ENCODE results near the gene FARP1.
"Not testable (repeated sequence)": the region's sequence is repeated elsewhere in the genome, so short reads cannot be mapped to it uniquely, and the experiment has no call there.

FARP1 gene

DNA sequence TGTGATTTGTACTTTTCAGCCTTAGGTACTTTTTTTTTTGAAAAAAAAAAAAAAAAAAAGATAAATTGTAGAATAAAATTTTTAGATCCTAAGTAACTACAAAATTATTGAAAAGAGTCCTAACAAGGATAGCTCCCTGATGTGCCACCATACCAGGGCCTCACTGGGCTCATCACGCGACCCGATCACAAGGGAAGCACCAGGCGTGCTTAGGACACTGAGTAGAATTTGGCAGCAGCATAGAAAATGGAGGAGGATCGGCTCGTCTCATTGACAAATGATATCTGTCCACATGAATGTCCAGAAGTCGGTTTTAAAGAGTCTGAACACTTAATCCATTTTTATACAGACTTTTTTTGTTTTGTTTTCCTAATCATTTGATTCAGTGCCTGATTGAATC, 255.0 kb downstream of the FARP1 start:
- DNase-seq (ENCODE audit: low spot score), result no peak

GRCh38 chr13:98398581-98398980, 255.7 kb downstream of the FARP1 start:
- no peak for DNase-seq (ENCODE audit: low spot score)

DNA sequence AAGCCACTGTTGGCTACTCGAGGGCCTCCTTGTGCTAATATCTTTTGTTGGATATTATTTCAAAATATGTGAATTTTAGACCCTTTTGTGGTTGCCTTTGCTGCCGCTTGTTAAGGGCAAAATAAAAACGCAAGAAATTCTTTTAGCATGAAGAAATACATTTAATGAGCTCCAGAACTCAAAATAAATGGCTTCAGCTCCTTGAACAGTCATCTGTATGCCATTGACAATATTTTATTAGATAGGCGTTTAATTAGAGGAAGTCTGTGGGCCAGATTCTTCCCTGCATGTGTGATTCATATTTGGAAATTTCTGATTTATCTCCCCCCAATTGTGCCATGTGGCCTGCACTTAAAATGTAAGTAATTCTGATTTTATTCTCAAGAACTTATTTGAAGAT, 256.9 kb downstream of the FARP1 start:
- no peak for DNase-seq (ENCODE audit: low spot score)

GRCh38 chr13:98401934-98402333, 259.0 kb downstream of the FARP1 start:
- no peak for DNase-seq (ENCODE audit: low spot score)

GRCh38 chr13:98403076-98403475, 260.2 kb downstream of the FARP1 start:
- no peak for DNase-seq (ENCODE audit: low spot score)

- DNase-seq (ENCODE audit: low spot score), result no peak
Measured at GRCh38 chr13:98405107-98405571, 262.2 kb downstream of the FARP1 start.

GRCh38 chr13:98405690-98406344, 262.9 kb downstream of the FARP1 start:
- no peak for DNase-seq (ENCODE audit: low spot score)

GRCh38 chr13:98406427-98406826, 263.5 kb downstream of the FARP1 start:
- no peak for DNase-seq (ENCODE audit: low spot score)

DNA sequence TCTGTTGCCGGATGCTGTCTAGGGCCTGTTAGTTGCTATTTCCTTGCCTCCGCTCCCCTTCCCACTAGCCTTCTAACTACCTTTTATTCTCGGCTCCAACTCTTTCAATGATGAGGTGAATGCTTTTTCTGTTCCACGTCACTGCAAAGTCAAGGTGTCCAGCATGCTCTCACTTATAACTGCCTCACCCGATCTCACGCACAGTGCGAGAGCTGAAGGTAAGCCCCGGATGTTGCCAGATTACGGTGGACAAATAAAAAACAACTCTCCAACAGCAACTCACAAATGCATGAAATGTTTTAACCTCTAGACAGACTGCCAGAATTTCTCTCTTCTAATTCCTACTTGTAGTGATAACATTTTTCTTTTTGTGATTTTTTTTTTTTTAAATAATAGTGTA, 264.1 kb downstream of the FARP1 start:
- DNase-seq (ENCODE audit: low spot score), result no peak

- DNase-seq (ENCODE audit: low spot score), result no peak
Measured at GRCh38 chr13:98407575-98407974, 264.7 kb downstream of the FARP1 start.

- no peak for DNase-seq (ENCODE audit: low spot score)
Measured at GRCh38 chr13:98409281-98409680, 266.4 kb downstream of the FARP1 start.

DNA sequence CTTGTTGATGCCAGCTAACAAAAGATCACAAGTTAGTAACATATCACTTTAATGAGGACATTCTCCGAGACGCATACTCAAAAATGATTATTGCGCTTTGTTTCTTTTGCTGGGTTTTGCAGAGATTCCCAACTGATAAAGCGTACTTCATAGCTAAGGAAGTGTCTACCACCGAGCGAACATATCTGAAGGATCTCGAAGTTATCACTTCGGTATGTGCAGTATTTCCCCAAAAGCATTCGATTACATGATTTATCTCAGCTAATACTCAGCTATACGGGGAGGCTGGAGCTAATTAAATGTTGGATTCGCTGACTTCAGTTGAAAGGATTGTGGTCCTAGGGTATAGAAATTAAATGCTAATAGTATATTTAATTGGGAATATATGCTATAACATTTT, 267.7 kb downstream of the FARP1 start:
- DNase-seq (ENCODE audit: low spot score), result no peak

- DNase-seq (ENCODE audit: low spot score), result no peak
Measured at GRCh38 chr13:98411013-98411412, 268.1 kb downstream of the FARP1 start.

DNA sequence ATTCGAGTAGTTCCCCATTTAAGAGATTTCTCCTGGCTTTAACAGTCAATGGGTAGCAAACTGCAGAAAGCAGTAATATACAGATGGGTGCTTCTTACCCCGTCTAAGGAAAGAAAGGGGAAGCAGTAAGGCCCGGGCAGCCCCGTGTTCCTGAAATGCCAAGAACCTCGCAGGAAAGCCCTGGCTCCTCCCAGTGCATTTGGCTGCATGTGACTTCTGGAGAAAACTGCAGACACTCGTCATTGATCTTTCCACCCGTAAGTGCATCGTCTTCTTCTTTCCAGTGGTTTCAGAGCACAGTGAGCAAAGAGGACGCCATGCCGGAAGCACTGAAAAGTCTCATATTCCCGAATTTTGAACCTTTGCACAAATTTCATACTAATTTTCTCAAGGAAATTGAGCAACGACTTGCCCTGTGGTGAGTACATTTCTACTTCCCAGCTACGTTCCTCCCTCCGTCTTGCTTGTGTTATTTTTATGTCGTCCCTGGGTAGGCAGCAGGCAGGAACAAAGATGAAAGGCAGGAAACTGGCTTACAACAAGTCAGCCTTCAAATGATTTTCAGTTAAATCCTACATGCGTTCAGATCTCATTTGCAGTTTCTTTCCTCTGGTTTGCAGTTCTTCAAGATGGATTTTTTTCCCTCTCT, 268.8 kb downstream of the FARP1 start:
- no peak for DNase-seq (ENCODE audit: low spot score)

DNA sequence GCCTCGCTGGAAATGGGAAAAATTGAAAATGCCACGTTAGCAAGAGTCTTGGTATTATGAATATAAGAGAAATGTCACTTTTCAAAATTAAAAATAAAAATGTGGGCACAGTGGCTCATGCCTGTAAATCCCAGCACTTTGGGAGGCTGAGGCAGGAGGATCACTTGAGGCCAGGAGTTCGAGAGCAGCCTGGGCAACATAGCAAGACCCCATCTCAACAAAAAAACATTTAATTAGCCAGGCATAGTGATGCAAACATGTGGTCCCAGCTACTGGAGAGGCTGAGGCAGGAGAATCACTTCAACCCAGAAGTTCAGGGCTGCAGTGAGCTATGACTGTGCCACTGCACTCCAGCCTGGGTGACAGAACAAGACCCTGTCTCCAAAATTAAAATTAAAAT, 270.4 kb downstream of the FARP1 start:
- DNase-seq (ENCODE audit: low spot score), result not testable (repeated sequence)

- no peak for DNase-seq (ENCODE audit: low spot score)
Measured at GRCh38 chr13:98413796-98414195, 270.9 kb downstream of the FARP1 start.

DNA sequence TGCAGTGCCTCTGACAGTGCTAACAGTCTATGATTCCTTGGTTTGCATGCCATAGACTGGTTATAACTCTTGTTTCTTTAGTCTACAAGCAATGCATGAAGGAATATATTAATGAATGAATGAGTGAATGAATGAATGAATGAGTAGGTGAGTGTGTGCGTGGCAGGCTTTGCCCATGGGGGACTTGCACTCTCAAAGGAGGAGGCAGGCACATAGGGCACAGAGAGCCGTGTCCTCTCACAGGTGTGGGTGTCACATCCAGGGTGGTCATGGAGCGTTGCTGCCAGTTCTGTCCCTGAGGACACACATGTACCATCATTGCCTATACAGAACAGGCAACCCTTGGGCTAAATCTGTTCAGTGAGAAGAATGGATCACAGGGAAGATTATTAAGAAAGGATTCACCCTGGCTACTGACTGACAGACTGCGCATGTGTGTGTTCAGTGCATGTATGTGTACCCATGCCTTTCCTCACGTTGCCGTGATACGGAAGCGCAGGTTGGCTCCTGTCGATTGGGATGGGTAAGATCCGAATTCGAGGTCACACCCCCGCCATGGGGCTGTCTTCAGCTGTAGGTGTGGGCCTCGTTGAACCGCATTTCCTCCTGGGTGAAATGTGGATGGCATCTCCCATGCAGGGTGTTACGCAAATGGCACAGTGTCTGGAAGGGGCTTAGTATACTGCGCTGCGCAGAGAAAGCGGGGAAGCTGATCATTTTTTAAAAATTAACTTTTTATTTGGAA, 272.6 kb downstream of the FARP1 start:
- no peak for DNase-seq (ENCODE audit: low spot score)

GRCh38 chr13:98416408-98416807, 273.5 kb downstream of the FARP1 start:
- DNase-seq (ENCODE audit: low spot score), result no peak

DNA sequence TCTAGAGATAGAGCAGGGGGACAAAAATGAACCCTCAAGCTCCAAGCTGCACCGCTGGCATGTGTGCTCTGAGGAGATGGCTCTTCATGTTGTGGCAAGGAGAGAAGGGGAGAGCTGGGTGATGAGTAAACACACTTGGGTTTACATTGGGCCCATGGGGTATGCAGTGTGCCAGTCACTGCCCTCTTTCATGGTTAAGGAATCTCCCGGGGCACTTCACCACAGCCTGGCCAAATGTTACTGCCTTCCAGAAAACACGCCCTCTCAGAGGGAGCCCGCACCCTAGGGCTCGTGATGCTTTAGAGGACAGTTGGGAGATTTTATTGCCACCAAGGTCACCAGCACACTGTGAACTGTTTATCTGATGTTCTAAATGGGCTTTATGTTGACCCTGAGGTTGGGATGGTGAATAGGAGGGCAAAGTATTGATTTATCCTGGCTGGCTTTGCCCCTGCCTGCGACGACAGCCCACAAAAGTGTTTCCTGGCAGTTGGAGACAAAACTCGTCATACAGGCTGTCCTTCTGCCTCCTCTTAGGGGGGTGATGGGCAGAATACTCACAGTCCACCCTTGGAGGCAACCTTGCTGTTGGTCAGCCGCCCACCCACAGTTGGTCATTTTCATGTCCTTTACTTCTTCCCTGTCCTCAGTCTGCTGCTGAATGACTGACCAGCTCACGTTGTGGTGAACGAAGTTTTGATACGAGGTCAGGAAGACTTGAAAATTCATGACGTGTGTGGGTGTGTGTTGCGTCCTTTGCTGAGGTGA, 277.1 kb downstream of the FARP1 start:
- DNase-seq (ENCODE audit: low spot score), result no peak

- no peak for DNase-seq (ENCODE audit: low spot score)
Measured at GRCh38 chr13:98420554-98421175, 277.8 kb downstream of the FARP1 start.

- no peak for DNase-seq (ENCODE audit: low spot score)
Measured at GRCh38 chr13:98422046-98422445, 279.2 kb downstream of the FARP1 start.

- no peak for DNase-seq (ENCODE audit: low spot score)
Measured at GRCh38 chr13:98423417-98423816, 280.5 kb downstream of the FARP1 start.

All from putamen (tissue), 1 donor.